GM21367 (cell line): ENCODE data around the gene EIF2S1.
"Not testable (repeated sequence)": the region's sequence is repeated elsewhere in the genome, so short reads cannot be mapped to it uniquely, and the experiment has no call there.

Source experiments
- ATAC-seq: cut with Tn5 transposase; IDR thresholded peaks from one replicate; pipeline ENCODE4 v1.9.1; 2021; ENCODE audit not compliant: unreplicated experiment

EIF2S1 gene

DNA sequence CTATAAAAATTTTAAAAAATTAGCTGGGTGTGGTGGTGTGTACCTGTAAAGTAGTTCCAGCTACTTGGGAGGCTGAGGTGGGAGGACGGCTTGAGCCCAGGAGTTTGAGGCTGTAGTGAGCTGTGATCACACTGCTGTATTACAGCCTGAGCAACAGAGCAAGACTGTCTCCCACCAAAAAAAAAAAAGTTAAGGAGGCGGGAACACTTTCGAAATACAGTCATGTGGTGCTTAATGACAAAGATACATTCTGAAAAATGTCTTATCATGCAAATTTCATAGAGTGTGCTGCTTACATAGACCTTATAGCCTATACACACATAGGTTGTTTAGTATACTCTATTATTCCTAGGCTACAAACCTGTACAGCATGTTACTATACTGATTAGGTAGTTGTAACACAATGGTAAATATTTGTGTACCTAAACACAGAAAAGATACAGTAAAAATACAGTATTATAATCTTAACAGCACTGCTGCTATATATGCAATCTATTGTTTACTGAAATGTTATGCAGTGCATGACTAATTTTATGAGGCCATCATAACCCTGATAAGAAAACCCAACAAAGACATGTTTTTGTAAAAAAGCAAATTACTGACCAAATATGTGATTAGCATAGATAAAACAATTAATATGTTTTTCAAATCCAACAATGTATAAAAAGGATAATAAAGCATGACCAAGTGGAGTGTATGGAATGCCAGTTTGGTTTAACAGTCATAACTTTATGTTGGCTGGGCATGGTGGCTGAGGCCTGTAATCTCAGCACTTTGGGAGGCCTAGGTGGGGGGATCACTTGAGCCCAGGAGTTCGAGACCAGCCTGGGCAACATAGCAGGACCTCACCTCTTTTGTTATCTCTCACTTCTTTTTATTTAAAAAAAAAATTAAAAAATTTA, 11.4 kb downstream of the EIF2S1 start:
- no peak for ATAC-seq

DNA sequence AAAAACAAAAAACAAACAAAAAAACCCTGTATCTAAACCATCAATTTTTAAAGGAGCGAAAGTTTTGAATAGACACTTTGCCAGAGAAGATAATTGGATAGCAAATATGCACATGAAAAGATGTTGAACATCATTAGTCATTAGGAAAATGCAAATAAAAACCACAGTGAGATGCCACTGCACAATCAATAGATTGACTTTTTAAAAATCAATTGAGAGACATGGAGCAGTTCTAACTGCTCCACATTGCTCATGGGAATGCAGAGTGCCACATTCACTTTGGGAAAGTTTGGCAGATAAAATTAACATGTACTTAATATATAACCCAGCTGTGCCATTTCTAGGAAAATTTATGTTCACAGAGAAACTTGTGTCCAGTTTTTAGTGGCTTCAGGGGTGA, 12.7 kb downstream of the EIF2S1 start:
- no peak for ATAC-seq

DNA sequence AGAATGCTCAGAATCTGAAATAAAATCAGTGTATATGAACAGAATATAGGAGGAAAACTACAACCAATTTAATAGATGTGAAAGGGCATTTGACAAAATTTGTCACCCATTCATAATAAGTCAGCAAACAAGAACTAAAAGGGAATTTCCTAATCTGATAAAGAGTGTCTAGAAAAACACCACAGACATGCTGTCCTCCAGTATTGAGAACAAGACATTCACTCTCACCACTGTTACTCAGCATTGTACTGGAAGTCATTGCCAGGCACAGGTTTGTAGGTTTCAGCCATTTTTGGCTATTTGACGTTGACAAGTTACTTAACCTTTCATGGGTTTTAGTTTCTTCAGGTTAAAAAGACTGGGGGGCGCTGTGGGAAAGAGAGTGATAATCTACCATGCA, 13.2 kb downstream of the EIF2S1 start:
- ATAC-seq: no peak

DNA sequence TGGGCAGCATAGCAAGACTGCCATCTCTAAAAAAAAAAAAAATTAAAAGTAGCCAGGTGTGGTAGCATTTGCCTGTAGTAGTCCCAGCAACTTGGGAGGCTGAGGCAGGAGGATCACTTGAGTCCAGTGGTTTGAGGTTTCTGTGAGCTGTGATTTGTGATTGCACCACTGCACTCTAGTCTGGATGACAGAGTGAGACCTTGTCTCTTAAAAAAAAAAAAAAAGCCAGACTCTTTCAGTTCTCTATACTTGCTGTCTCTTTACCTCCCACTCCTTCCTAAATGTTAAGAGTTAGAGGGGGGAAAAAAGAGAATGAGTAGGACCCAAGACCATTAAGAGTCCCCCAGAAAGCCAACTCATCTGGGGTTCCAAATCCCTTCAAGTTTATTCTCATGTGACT, 17.8 kb downstream of the EIF2S1 start:
- ATAC-seq: no peak

DNA sequence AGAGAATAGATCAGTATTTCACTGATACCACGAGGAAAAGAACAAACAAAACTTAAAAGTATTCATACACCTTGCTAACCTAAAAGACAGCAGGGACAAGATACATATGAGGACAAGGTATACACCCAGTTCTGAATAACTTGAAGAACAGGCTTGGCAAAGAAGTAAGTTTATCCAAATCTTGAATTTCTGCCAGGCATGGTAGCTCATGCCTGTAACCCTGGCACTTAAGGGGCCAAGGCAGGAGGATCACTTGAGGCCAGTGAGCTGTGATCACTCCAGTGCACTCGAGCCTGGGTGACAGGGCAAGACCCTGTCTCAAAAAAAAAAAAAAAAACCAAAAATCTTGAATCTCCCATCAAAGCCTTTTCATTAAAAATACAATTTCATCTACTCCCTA, 25.0 kb downstream of the EIF2S1 start:
- ATAC-seq: no peak

DNA sequence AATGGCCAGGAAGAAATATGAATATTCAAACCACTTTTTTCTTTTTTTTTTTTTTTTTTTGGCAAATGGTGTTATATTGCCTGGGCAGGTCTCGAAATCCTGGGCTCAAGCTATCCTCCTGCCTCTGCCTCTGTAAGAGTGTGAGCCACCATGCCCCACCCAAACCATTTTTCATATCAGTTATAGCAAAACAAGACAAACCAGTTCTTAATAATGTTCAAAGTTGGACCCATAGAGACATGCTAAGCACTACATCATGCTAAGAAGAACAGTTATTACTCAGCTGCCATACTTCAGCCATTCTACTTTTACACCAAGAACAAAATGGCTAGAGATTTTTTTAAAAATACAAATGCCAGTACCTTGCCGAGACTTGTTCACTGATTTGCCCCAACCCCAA, 25.5 kb downstream of the EIF2S1 start:
- no peak for ATAC-seq

DNA sequence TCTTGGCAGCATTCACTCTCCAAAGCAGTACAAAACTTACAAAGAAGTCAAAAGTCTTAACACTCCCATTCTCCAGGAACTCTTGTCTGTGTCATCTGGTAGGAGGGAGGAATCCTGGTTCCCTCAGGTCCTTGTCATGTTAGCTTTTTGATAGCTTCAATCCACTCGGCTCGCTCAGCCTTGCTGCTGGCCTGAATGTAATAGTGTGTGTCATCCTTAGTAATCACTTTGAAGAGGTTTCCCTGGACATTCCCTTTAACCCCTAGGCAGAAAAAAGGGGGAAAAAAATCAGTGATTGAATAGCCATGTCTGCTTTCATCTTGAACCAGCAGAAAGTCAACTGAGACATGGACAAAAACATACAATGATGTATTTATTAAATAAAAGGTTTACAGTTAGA, 27.1 kb downstream of the EIF2S1 start:
- no peak for ATAC-seq

DNA sequence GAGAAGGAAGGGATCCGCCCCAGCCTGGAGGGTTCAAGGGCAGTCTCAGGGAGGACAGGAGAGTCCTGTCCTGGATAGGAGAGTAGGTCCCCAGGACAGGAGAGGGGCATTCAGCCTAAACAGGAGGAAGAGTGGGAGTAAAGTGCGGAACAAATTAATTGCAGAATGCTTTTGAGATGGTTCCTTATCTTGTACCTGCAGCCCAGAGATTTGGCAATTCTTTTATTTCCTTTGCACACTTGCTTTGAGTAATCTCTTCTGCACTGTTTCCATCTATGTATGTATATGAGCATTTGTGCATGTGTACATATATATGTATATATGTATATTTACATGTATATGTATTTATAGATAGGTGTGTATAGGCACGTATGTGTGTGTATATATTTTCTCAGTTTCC, 29.1 kb downstream of the EIF2S1 start:
- ATAC-seq: no peak

DNA sequence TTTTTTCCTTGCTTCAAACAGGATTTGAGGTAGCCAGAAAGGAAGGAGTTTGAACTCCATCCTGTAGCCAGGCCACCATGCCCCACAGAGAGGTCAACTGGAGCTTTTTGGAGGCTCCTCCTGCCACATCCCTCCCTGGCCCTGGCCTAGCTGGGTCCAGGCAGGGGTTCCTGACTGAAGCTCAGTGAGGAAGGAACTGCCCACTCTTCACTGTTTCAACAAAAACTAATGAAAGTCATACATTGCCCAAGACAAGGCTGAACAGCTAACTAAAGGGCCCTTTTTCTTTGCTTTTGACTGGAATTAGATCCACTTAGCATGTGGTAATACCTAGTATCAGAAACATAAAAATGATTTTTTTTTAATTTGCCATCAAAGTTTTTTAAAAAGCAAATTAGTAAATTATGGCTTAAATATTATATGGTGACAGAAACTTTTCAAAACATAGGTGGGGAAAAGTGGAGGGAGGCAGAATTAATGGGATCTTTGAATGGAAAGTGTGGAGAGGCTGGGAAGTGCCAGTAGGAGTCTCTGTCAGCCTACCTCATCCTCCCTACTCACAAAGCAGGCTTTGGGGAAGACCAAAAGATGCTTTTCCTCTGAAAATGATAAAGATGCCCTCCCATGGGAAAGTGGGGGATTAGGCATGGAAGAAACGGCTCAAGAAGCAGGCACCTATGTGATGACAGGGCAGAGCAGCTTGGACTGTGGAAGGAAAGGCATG, 29.8 kb downstream of the EIF2S1 start:
- ATAC-seq: no peak

DNA sequence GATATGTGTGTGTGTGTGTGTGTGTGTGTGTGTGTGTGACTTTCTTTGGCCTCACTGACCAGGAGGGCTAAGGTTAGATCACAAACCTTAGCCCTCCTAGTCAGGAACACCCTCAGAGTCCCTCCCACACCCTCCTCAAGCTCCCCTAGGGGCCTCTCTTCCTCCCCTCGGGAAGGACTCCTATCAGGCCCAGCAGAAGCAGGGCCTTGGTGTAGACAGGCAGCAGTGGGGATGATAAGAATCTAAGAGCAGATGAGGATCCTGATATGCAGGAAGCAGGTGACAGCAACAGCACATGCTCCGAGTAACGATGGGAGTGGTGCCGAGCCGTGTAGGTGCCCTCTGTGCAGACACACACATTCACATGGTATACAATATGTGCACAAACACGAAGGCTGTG, 31.1 kb downstream of the EIF2S1 start:
- ATAC-seq: no peak

DNA sequence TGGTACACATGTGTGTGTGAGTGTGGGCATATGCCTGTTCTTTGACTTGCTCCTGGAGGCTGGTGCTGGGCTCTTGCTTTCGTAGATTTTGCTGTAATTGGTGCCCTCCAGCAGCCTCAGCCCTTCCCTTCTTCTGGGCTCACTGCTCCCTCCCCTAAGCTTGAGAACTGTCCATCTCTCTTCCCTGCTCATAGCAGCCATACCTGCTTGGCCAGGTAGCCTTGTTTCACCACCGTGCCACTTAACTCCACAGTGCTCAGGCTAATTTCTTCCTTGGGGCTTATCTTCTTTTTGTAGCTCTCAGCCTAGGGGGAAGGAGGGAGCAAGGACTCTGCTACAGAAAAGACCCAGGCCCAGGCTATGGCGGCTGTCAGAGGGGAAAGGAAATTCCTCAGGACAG, 32.0 kb downstream of the EIF2S1 start:
- ATAC-seq: no peak

DNA sequence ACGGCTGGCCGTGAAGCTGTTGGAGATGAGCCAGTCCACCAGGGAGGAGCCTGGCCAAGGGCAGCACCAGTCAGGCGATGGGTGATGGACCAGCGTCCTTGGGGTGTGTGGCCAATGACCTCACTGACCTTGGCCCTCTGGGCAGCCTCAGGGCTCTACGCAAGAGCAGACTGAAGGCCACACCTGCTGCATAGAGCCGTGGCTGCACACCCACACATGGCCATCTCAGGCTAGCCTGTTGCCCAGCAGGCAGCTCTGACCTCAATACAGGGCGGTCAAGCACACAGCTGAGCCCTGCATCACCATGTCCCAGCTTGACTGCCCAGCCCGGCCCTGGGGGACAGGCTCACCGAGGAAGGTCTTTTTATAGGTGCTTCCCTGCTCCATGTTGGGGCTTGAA, 32.7 kb downstream of the EIF2S1 start:
- no peak for ATAC-seq

DNA sequence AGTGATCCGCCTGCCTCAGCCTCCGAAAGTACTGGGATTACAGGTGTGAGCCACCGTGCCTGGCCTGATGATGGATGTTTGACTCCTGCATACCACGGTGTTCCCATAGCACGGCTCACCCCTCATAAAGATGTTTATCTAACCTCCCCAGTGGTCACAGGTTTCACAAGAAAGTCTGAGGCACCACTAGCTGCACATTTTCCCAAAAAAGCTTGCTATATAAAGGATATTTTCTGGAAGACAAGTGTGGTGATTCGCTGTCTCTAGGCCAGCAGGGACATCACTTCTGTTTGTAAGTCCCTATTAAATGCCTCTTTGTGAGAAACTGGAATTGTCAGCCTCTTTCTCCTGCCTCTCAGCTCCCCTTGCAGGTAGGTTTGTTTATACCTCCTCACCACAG, 33.6 kb downstream of the EIF2S1 start:
- ATAC-seq: no peak

DNA sequence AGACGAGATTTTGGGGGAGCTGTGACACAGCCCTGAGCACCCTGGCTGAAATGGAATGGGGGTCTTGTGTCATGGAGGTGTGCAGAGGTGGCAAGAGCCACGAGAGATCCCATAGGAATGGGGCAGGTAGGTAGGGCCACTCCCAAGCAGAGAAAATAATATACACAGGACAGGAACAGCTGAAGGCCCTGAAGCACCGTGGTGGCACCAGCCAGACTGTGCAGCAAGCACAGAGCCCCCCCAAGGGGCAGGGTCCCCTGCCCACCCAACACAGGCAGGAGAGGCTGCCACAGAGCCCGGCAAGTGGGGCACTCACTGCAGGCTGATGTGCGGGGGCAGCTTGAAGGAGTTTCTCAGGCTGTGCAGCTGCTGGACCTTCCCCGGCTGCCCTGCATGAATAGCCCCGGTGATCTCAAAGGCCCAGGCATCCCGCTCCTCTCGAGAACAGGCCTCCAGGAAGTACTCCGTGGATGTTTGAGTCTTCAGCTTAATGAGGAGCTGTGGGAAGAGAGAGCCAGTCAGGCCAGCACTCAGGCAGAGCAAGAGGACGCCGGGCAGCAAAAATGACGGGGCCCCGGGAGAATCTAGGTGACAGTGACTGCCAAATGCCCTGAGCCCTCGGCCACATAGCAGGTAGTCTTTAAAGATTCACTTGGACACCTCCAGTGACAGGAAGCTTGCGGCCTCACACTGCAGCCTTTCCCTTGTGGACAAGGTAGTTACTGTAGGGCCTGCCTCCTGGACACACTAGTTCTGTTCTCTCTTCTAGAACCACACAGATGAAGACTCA, 35.2 kb downstream of the EIF2S1 start:
- ATAC-seq: no peak

DNA sequence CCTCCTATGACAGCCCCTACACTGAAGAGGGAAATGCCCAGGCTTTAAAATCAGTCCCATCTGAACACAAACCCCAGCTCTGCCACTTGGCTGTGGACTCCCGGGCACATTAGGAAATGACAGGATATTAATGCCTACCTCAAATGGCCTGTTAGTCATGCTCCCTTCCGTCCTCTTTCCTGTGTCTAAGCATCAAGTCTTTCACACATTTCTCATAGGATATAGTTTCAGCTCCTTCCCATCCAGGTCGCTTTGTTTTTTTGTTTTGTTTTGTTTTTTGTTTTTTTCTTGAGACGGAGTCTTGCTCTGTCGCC, 35.7 kb downstream of the EIF2S1 start:
- no peak for ATAC-seq

DNA sequence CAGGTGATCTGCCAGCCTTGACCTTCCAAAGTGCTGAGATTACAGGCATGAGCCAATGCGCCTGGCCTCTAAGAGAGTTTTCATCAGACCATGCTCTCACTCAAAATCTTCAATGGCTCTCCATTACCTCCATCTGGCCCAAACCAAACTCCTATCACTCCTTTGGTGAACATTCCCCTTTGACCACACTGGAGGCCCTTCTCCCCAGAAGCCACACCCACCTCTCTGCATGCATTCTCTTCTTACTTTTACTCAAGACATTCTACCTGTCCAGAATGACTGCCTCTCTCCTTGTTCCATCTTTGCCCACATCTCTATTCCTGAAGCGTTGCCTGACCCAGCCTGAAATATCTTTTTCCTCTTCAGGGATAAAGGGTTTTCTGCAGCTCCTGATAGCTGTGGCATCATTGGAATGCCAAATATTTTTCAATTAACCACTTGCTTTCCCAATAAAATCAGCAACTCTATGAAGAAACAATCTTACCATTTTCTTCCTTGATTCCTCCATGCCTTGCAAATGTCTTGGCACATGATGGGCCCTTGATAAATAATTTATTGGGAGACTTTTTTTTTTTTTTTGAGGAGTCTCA, 36.3 kb downstream of the EIF2S1 start:
- ATAC-seq: no peak

DNA sequence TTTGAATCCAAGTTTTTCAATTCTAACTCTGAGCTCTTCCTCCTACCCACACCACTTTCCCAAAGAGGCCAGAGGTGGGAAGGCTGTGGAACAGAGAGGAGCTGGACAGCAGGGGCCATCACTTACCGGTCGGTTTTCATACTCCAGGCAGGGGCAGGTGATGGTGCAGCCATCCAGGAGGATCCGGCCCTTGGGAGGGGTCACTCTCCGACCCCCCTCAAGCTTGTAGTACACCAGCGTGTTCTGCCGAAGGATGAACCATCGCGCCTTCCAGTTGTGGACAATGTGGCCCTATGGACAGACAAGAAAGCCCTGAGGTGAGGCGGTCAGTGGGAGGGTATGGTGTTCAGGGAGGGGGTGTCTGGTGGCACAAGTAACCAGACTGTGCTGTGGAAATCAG, 37.4 kb downstream of the EIF2S1 start:
- ATAC-seq: no peak

DNA sequence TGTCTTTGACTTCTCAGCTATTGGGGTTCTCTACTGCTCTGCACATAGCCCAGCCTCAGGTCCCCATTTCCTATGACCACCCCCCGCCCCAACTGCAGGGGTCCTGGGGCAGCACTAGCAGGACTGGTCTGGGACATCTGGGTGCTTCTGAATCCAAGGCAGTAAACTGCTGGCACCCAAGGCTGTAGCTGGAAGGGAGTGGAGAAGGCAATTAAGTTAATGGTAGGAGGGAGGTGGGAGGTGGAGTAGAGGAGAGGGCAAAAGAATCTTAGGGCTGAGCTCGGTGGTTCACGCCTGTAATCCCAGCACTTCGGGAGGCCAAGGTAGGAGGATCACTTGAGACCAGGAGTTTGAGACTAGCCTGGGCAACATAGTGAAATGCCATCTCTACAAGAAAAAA, 40.3 kb downstream of the EIF2S1 start:
- no peak for ATAC-seq

DNA sequence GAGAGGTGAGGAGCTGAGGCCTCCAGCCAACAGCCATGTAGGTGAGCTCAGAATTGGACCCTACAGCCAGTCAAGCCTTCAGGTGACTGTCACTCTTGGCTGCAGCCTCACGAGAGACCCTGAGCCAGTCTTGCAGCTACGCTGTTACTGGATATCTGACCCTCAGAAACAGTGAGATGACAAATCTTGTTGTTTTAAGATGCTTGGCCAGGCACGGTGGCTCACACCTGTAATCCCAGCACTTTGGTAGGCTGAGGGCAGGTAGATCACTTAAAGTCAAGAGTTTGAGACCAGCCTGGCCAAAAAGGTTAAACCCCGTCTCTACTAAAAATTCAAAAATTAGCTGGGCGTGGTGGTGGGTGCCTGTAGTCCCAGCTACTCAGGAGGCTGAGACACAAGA, 45.6 kb downstream of the EIF2S1 start:
- ATAC-seq: no peak

DNA sequence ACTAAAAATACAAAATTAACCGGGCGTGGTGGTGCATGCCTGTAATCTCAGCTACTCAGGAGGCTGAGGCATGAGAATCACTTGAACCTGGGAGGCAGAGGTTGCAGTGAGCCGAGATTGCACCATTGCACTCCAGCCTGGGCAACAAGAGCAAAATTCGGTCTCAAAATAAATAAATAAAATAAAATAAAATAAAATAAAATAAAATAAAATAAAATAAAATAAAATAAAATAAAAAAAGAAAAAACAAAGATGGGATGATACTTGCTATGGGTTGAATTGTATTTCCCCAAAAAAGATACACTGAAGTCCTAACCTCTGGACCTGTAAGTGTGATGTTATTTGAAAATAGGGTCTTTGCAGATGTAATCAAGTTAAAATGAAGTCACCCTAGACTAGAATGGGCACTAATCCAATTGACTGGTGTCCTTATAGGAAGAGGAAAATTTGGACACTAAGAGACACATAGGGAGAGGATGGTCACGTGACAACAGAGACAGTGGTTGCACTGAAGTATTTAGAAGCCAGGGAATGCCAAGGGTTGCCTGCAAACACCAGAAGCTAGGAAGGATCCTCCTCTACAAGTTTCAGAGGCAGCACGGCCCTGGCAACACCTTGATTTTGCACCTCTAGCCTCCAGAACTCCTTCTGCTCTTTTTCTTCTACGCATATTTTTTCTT, 48.1 kb downstream of the EIF2S1 start:
- ATAC-seq: not testable (repeated sequence)

DNA sequence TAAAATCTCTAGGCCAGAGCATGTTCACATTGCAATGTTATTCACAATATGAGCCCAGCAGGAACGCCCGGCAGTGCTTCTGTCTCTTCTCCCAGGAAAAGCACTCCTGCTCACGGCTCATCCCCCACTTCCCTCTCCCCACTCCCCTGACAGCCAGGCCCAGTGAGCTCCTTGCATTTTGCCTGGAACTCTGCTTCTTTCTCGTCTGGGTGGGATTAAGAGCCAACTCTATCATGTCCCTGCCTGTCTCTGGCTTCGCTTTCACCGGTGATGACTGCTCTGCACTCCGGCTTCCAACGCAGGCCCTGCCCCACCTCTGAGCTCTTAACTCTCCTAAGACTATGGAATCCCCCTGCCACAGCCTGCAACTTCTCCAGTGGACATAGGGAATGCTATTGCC, 49.3 kb downstream of the EIF2S1 start:
- ATAC-seq: no peak
